LNCaP clone FGC (cell line): Measurements from ENCODE around the gene IFITM5.

Experiments used
- DNase-seq: peaks from one replicate; pipeline ENCODE4 v3.0.0-alpha.2; 2011; ENCODE audit warnings: low read depth
- H3K4me3 ChIP-seq: 2 replicates; pipeline ENCODE4 v1.5.1; 2011; ENCODE audit warnings: mild to moderate bottlenecking, low read depth, low read length, control low read depth
- TF ChIP-seq, protein P1 (sequence below): IDR thresholded peaks from 2 replicates; pipeline ENCODE4 v1.5.1; 2012; ENCODE audit warnings: mild to moderate bottlenecking; ENCODE audit not compliant: control insufficient read depth, insufficient read depth; ENCODE audit errors: extremely low read depth

The IFITM5 gene

DNA sequence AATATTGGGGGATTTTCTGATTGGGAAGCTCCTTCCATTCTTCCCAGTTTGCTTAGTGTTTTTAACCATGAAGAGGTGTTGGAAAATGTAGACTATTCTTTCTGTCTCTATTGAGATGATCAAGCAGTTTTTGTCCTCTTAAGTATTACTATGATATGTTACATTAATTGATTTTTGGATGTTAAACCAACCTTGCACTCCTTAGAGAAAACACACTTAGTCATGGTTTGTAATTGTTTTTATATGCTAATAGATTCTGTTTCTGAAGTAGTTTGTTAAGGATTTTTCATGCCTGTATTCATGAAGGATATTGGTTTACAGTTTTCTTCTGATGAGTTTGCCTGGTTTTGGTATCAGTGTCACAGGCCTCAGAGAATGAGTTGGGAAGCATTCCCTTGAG lies 23.1 kb downstream of the IFITM5 start:
- H3K4me3 ChIP-seq, result no peak overlapping the region
- DNase-seq, result no peak
- TF ChIP-seq, protein P1, sequence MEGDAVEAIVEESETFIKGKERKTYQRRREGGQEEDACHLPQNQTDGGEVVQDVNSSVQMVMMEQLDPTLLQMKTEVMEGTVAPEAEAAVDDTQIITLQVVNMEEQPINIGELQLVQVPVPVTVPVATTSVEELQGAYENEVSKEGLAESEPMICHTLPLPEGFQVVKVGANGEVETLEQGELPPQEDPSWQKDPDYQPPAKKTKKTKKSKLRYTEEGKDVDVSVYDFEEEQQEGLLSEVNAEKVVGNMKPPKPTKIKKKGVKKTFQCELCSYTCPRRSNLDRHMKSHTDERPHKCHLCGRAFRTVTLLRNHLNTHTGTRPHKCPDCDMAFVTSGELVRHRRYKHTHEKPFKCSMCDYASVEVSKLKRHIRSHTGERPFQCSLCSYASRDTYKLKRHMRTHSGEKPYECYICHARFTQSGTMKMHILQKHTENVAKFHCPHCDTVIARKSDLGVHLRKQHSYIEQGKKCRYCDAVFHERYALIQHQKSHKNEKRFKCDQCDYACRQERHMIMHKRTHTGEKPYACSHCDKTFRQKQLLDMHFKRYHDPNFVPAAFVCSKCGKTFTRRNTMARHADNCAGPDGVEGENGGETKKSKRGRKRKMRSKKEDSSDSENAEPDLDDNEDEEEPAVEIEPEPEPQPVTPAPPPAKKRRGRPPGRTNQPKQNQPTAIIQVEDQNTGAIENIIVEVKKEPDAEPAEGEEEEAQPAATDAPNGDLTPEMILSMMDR, result no peak

DNA sequence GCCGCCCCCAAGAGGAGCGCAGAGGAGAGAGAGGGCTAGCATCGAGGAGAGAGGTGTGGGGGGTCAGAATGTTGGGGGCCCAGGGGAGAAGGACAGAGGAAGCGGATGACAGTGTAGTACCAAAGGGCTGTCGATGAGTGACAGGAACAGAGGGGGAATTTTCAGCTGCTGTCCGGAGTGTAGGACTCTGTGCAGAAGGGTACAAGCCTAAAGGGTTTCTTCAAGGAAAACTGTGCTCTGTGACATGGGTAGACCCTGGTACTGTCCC lies 26.5 kb downstream of the IFITM5 start:
- DNase-seq, result no peak
- H3K4me3 ChIP-seq, result no peak overlapping the region
- TF ChIP-seq, protein P1, result no peak

DNA sequence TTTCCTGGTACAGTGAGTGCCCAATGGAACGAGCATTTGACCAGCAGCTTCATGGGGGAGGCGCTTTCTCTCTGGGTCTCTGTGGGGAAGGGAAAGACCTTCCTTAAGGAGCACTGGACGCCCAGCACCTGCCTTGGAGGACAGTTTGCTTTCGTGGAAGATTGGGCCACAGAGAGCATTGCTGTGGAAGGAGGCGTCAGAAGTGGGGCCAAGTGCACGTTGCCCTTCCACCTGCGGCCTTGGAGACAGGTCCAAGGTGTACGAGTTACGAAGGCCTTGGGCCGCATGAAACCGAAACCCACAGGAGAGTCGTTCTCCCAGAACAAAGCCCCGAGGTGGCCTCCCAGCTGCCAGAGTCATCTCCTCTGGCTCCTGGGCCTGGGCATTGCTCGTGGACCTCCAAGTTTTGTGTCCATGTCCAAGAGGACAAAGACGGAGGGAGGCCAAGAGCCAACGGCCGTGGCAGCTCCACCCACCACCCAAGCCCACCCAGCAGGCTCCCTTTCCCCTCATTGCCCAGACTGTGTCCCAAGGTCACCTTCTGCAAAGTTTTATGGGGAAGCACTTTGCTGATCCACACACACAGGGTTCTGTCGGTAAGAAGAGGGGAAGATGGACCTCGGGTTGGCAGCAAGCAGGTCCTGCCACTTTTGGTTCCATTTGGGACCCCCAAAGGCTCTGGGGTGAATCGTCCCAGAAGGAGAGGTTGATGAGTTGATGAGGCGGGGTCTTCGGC lies 27.0 kb downstream of the IFITM5 start:
- no peak overlapping the region for H3K4me3 ChIP-seq
- TF ChIP-seq, protein P1, result no peak
- DNase-seq, result no peak

DNA sequence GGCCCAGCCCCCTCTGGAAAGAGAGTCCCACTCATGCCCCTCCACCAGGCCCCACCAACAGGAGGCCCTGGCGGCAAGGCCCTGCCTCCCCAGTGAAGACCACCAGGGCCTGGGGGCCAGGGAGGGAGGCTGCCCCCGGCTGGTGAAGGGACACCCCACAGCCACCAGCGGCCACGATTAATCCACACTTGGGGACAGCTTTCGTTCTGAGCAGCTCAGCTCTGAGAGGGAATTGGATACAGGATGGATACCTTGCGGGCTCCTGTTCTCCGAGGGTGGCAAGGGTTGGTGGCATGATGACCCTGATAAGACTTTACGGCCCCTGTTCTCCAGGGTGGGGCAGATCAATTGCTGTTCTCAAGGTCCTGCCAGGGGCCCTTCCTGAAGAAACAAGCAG lies 28.0 kb downstream of the IFITM5 start:
- TF ChIP-seq, protein P1, result no peak
- DNase-seq, result no peak
- no peak overlapping the region for H3K4me3 ChIP-seq

DNA sequence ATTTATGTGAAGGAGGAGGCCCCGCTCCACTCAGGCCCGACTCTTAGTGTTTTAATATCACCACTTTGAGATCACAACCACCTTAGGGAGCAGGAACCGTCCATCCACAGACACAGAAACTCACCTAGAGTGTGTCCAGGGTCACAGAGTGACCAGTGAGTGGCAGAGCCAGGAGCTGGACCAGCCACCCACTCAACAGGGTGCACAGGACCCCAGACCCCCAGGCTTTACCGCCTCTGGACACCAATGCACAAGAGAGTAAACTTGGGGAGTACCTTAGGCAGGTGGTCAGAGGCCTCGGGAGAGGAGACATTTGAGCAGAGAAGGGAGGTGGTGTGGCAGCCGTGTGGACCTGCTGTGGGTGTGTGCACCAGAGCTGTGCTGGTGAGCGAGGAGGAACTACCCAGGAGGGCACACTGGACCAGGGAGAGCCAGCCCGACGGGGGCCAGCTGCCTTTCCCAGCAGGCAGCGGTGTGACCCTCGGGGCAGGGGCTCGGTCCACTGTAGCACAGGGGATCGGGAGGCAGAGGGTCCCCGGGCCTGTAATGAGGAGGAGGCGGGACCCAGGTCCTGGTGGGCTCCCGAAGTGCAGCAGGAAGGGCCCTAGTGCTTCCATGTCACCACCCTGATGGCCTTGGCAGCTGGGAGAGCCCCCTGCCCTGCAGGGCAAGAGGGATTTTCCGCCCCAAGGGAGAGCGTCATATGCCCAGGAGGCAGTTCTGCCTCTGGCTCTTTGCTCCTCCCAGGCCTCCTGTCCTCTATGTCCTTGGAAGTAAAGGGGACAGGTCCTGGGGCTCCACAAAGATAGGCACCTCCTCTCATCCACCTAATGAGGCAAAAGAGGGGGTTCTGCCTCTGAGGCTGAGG lies 28.6 kb downstream of the IFITM5 start:
- H3K4me3 ChIP-seq, result no peak overlapping the region
- DNase-seq, result no peak
- TF ChIP-seq, protein P1, result no peak

DNA sequence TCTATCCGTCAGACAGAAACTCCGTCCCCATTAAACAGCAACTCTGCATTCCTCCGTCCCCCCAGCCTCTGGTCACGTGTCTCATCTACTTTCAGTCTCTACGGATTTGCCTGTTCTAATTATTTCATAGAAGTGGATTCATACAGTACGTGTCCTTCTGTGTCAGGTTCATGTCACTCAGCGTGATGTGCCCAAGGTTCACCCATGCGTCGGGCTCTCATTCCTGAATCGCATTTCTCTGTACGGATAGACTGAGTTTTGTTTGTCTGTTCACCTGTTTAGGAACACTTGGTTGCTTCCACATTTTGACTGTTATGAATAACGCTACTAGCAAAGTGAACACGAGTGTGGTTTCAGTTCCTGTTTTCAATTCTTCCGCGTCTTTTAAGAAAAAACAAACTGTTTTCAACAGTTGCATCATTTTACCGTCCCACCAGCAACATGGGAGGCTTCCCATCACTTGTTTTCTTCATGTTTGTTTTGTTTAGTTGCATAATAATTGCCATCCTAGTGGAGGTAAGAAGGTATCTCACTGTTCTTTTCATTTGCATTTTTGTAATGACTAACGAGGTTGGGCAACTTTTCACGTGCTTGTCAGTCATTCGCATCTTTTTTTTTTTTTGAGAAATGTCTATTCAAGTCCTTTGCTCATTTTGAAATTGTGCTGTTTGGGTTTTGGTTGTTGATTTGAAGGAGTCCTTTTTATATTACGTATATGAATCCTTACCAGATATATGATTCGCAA lies 30.0 kb downstream of the IFITM5 start:
- no peak overlapping the region for H3K4me3 ChIP-seq
- TF ChIP-seq, protein P1, result no peak
- no peak for DNase-seq
